Lung (tissue), 12 donors: Measurements from ENCODE around the gene RERE. TPM values are rescaled to one million over a fixed set of nuclear protein-coding genes. Genes with fewer than 3 reads are reported as not detected.
A peak's percentile ranks its signal among the peaks of the same experiment; 100 is the strongest.

Experiments used
- ATAC-seq: fragments of 200-7000 bp; cut with Tn5 transposase; one replicate; pipeline ENCODE4 v1.9.1; 2020; ENCODE audit warnings: moderate number of reproducible peaks; ENCODE audit not compliant: insufficient read depth, low FRiP score
- DNase-seq, 3 donors: peaks; one replicate each; pipeline ENCODE4 v3.0.0-alpha.2; 2013 to 2017
- H3K27ac ChIP-seq, 2 donors: one replicate each; pipeline ENCODE4 v1.5.1; 2013; ENCODE audit warnings: mild to moderate bottlenecking in 2 of 2, moderate library complexity in 2 of 2, control low read depth in 1 of 2, inconsistent platforms in 1 of 2, low read depth in 1 of 2, low read length in 1 of 2
- H3K27me3 ChIP-seq, 3 donors: one replicate each; pipeline ENCODE4 v1.5.1; 2013; ENCODE audit warnings: low read length in 2 of 3; ENCODE audit not compliant: control insufficient read depth in 3 of 3, insufficient read depth in 3 of 3
- H3K36me3 ChIP-seq, 4 donors: one replicate each; pipeline ENCODE4 v1.5.1; 2013; ENCODE audit warnings: low read length in 4 of 4, mild to moderate bottlenecking in 1 of 4, moderate library complexity in 1 of 4; ENCODE audit not compliant: control insufficient read depth in 4 of 4, insufficient read depth in 4 of 4
- H3K4me1 ChIP-seq, 5 donors: one replicate each; pipeline ENCODE4 v1.5.1; 2013; ENCODE audit warnings: low read length in 5 of 5, mild to moderate bottlenecking in 2 of 5, moderate library complexity in 1 of 5; ENCODE audit not compliant: control insufficient read depth in 5 of 5, insufficient read depth in 5 of 5
- H3K4me3 ChIP-seq: one replicate; pipeline ENCODE4 v1.5.1; 2013; ENCODE audit warnings: mild to moderate bottlenecking, control low read depth, moderate library complexity
- H3K9ac ChIP-seq, 2 donors: one replicate each; pipeline ENCODE4 v1.5.1; 2013; ENCODE audit warnings: low read length in 2 of 2, control low read depth in 1 of 2; ENCODE audit not compliant: insufficient read depth in 1 of 2
- H3K9me3 ChIP-seq, 4 donors: one replicate each; pipeline ENCODE4 v1.5.1; 2013; ENCODE audit warnings: low read length in 3 of 4, mild to moderate bottlenecking in 1 of 4, moderate library complexity in 1 of 4; ENCODE audit not compliant: control insufficient read depth in 4 of 4, insufficient read depth in 3 of 4
- CTCF ChIP-seq: IDR thresholded peaks from 2 replicates; pipeline ENCODE4 v1.5.1; 2012; ENCODE audit warnings: mild to moderate bottlenecking; ENCODE audit errors: control extremely low read depth, extremely low read depth
- WGBS, 2 donors: extraction: QIAGEN DNeasy Blood & Tissue Kit; methylation state at CpG; one replicate each; pipeline ENCODE4 v1.1.7; 2013; 5-methylcytosine and 5-hydroxymethylcytosine counted together
- polyA plus RNA-seq, 2 donors: library from polyadenylated mRNA; stranded (reverse); fragments of 200-250 nt; gene quantifications; one replicate each; pipeline ENCODE4 v1.2.1, GENCODE V29; 2013
- total RNA-seq, 2 donors: library from RNA; depleted of rRNA in 1 of 2; stranded (reverse); fragments of >200 nt in 1 of 2; gene quantifications; one replicate each; pipeline ENCODE4 v1.2.1, GENCODE V29; 2014 to 2021
- donor health status: control.
- donor health status: control.
- donor health status: Bipolar disorder and iron deficiency.
- donor health status: healthy.
- donor health status: DM: yes; HTN: yes; CAD: no.

The RERE gene
- total and polyA plus RNA-seq, 4 donors = 21.7 to 207 (median 57.5) TPM

GRCh38 chr1:8651962-8652361 is 165.5 kb downstream of the RERE start:
- peaks cover 0 to 3% (median 2%) of the 10 kb centered on the region in 4 donors for H3K36me3 ChIP-seq
- no peak for TF ChIP-seq CTCF
- DNase-seq = no peak
- H3K27me3 ChIP-seq = no peaks in the 10 kb centered on the region
- H3K9ac ChIP-seq = no peak overlapping the region
- H3K9me3 ChIP-seq = no peaks in the 10 kb centered on the region
- no peak overlapping the region for H3K4me3 ChIP-seq
- peaks cover 6 to 26% (median 13%) of the 10 kb centered on the region in 5 donors for H3K4me1 ChIP-seq
- H3K27ac ChIP-seq = peak overlapping the region; percentile 42 to 71
- no peak for ATAC-seq
- 50 to 60% methylated on average over 2 of the region's 2 CpGs for WGBS, 2 donors

- Histone ChIP-seq H3K27me3 (no peaks in the 10 kb centered on the region), H3K36me3 (peaks cover 0 to 3% (median 2%) of the 10 kb centered on the region in 4 donors), H3K4me1 (peaks cover 9 to 30% (median 13%) of the 10 kb centered on the region in 5 donors), H3K9me3 (no peaks in the 10 kb centered on the region), H3K27ac (peak overlapping the region in 1 of 2 donors; percentile 71), H3K9ac (no peak overlapping the region), H3K4me3 (no peak overlapping the region)
- DNase-seq (no peak), ATAC-seq (no peak)
- no peak for TF ChIP-seq CTCF
- WGBS, 2 donors = 64 to 66% methylated on average over 3 of the region's 3 CpGs
These were observed 166.1 kb downstream of the RERE start for GRCh38 chr1:8651236-8651890.

- 97 to 99% methylated on average over 6 of the region's 6 CpGs for WGBS, 2 donors
- Histone ChIP-seq H3K27ac (no peak overlapping the region), H3K36me3 (peaks cover 0 to 1% (median 0%) of the 10 kb centered on the region in 4 donors), H3K9me3 (no peaks in the 10 kb centered on the region), H3K4me1 (peaks cover 9 to 30% (median 13%) of the 10 kb centered on the region in 5 donors), H3K9ac (no peak overlapping the region), H3K4me3 (no peak overlapping the region), H3K27me3 (no peaks in the 10 kb centered on the region)
- ATAC-seq (no peak), DNase-seq (no peak)
- no peak for TF ChIP-seq CTCF
These were observed 167.6 kb downstream of the RERE start for GRCh38 chr1:8649875-8650274.

- no peak overlapping the region for H3K4me3 ChIP-seq
- TF ChIP-seq CTCF = no peak
- no peak for ATAC-seq
- DNase-seq = no peak
- H3K27ac ChIP-seq = no peak overlapping the region
- WGBS, 2 donors = 74 to 75% methylated on average over 1 of the region's 1 CpG
- H3K36me3 ChIP-seq = peaks cover 0 to 3% (median under 1%) of the 10 kb centered on the region in 4 donors
- no peaks in the 10 kb centered on the region for H3K27me3 ChIP-seq
- H3K9me3 ChIP-seq = no peaks in the 10 kb centered on the region
- peaks cover 9 to 36% (median 13%) of the 10 kb centered on the region in 5 donors for H3K4me1 ChIP-seq
- H3K9ac ChIP-seq = no peak overlapping the region
These were observed 168.4 kb downstream of the RERE start for GRCh38 chr1:8649027-8649426.
